Bronchial epithelial cell (primary cell): ENCODE measurements around the gene LRFN2. TPM values are rescaled to one million over a fixed set of nuclear protein-coding genes. Genes with fewer than 3 reads are reported as not detected.

Experiments used
- DNase-seq: peaks from one replicate; pipeline ENCODE4 v3.0.0-alpha.2; 2010; ENCODE audit warnings: low read depth
- FAIRE-seq: peaks from 2 replicates; lab custom pipeline; 2011; peaks lifted over from hg19 to GRCh38; lab: Jason Lieb, UNC
- H3K27me3 ChIP-seq: 2 replicates; pipeline ENCODE4 v1.5.1; 2011; ENCODE audit warnings: low read length; ENCODE audit not compliant: control insufficient read depth, insufficient read depth
- H3K36me3 ChIP-seq: 2 replicates; pipeline ENCODE4 v1.5.1; 2011; ENCODE audit warnings: low read length; ENCODE audit not compliant: control insufficient read depth, insufficient read depth
- H3K4me3 ChIP-seq: 2 replicates; pipeline ENCODE4 v1.5.1; 2011; ENCODE audit warnings: mild to moderate bottlenecking, low read depth, low read length, control low read depth
- CTCF ChIP-seq: IDR thresholded peaks from 2 replicates; pipeline ENCODE4 v1.5.1; 2011; ENCODE audit warnings: mild to moderate bottlenecking, moderate library complexity, low read length, control low read depth, inconsistent platforms; ENCODE audit not compliant: insufficient read depth, severe bottlenecking
- total RNA-seq: library from RNA; depleted of rRNA; stranded (reverse); fragments of >200 nt; gene quantifications from 2 replicates; pipeline ENCODE4 v1.2.1, GENCODE V29; 2014

The LRFN2 gene
- total RNA-seq, 1 donor from 2014 or later, result not detected

GRCh38 chr6:40469323-40469722 lies 117.8 kb downstream of the LRFN2 start:
- FAIRE-seq (no peak), DNase-seq (no peak)
- Histone ChIP-seq H3K4me3 (no peak overlapping the region), H3K27me3 (no peaks in the 10 kb centered on the region), H3K36me3 (no peaks in the 10 kb centered on the region)
- TF ChIP-seq CTCF, result no peak

- FAIRE-seq, result no peak
- no peak for DNase-seq
- H3K4me3 ChIP-seq, result no peak overlapping the region
- no peaks in the 10 kb centered on the region for H3K36me3 ChIP-seq
- no peak for TF ChIP-seq CTCF
- H3K27me3 ChIP-seq, result no peaks in the 10 kb centered on the region
These were observed 120.1 kb downstream of the LRFN2 start for GRCh38 chr6:40466986-40467539.

- DNase-seq, result peak; percentile 5
- no peaks in the 10 kb centered on the region for H3K27me3 ChIP-seq
- no peak overlapping the region for H3K4me3 ChIP-seq
- no peaks in the 10 kb centered on the region for H3K36me3 ChIP-seq
- no peak for TF ChIP-seq CTCF
- FAIRE-seq, result no peak
These were observed 125.5 kb downstream of the LRFN2 start for GRCh38 chr6:40461643-40462042.

- Histone ChIP-seq H3K27me3 (no peaks in the 10 kb centered on the region), H3K4me3 (no peak overlapping the region), H3K36me3 (no peaks in the 10 kb centered on the region)
- TF ChIP-seq CTCF, result no peak
- no peak for DNase-seq
- FAIRE-seq, result no peak
These were observed 126.8 kb downstream of the LRFN2 start for GRCh38 chr6:40460380-40460779.

- H3K27me3 ChIP-seq, result no peaks in the 10 kb centered on the region
- no peak overlapping the region for H3K4me3 ChIP-seq
- DNase-seq (peak; percentile 26), FAIRE-seq (no peak)
- H3K36me3 ChIP-seq, result no peaks in the 10 kb centered on the region
- TF ChIP-seq CTCF, result no peak
These were observed 129.9 kb downstream of the LRFN2 start for GRCh38 chr6:40457261-40457660.
